ENCODE measurements around the gene PDCL2. TPM values are rescaled to one million over a fixed set of nuclear protein-coding genes. Genes with fewer than 3 reads are reported as not detected.

Gene PDCL2
- total RNA-seq, 1 donor from 2014 or later = not detected

DNA sequence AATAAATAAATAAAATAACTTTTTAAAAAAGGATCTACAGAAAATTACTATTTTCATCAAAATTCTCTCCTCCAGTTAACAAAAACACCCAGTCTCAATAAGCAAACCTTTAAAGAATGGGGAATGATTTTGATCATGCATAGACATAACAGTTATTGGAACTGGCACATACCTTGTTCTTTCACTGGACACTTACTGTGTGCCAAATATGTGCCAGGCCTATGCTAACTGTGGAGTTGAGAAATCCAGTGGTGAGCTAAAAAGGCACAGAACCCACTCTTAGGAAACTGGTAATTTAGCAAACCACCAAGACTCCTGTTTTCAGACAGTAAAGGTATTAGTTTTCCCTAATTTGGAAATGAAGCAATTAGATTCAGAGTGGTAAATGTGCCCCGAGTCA, 84.4 kb downstream of the PDCL2 start:
- TF ChIP-seq, protein P1, sequence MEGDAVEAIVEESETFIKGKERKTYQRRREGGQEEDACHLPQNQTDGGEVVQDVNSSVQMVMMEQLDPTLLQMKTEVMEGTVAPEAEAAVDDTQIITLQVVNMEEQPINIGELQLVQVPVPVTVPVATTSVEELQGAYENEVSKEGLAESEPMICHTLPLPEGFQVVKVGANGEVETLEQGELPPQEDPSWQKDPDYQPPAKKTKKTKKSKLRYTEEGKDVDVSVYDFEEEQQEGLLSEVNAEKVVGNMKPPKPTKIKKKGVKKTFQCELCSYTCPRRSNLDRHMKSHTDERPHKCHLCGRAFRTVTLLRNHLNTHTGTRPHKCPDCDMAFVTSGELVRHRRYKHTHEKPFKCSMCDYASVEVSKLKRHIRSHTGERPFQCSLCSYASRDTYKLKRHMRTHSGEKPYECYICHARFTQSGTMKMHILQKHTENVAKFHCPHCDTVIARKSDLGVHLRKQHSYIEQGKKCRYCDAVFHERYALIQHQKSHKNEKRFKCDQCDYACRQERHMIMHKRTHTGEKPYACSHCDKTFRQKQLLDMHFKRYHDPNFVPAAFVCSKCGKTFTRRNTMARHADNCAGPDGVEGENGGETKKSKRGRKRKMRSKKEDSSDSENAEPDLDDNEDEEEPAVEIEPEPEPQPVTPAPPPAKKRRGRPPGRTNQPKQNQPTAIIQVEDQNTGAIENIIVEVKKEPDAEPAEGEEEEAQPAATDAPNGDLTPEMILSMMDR (IDR thresholded peaks at IDR 0.05; ENCODE audit: insufficient read depth, low read length, severe bottlenecking) = no peak
- Histone ChIP-seq H3K36me3 (ENCODE audit: control insufficient read depth, insufficient read depth, low read length) (peaks cover 1% of the 10 kb centered on the region), H3K27me3 (ENCODE audit: control insufficient read depth, insufficient read depth, low read length) (no peaks in the 10 kb centered on the region), H3K4me3 (ENCODE audit: low read depth, low read length) (no peak overlapping the region)
- no peak for DNase-seq (ENCODE audit: low read depth)
- FAIRE-seq = no peak

Other genes with a start within 250 kb of the PDCL2 start
- 5.5 and 19.5 TPM in 2 replicates for gene SRD5A3, start 246.0 kb downstream of the PDCL2 start, total RNA-seq
- gene TMEM165, start 196.3 kb downstream of the PDCL2 start, total RNA-seq = 75.8 and 108 TPM in 2 replicates
- 20.8 and 29.7 TPM in 2 replicates for gene CLOCK, start 45.3 kb downstream of the PDCL2 start, total RNA-seq
- 4.2 and 20.4 TPM in 2 replicates for gene NMU, start 44.1 kb upstream of the PDCL2 start, total RNA-seq
- gene EXOC1L, start 227.5 kb upstream of the PDCL2 start, total RNA-seq = not detected in 2 replicates